IMR-90 (cell line): ENCODE results near the gene C6orf89. TPM values are rescaled to one million over a fixed set of nuclear protein-coding genes. Genes with fewer than 3 reads are reported as not detected.

Experiments used
- ATAC-seq: fragments of 200-7000 bp; cut with Tn5 transposase; 2 replicates; pipeline ENCODE4 v1.9.1; 2020; ENCODE audit warnings: low read depth, mild to moderate bottlenecking, moderate library complexity
- BruUV-seq: library from RNA; stranded (reverse); fragments of 400-500 nt; replicated peaks from 2 replicates; lab custom pipeline; 2021; lab: Mats Ljungman, UMichigan
- CTCF ChIA-PET: fragments of 300-600 bp; formaldehyde crosslinking; extraction: SDS; loops from one replicate; lab custom pipeline; 2021; ENCODE audit warnings: antibody characterized with exemption; lab: Yijun Ruan, JAX
- POLR2A ChIA-PET: fragments of 300-600 bp; sonication (Branson Sonifier 250); formaldehyde crosslinking; loops from one replicate; lab custom pipeline; 2022; ENCODE audit warnings: antibody characterized with exemption; ENCODE audit not compliant: unreplicated experiment; lab: Charles Lee
- DNase-seq: peaks from one replicate; pipeline ENCODE4 v3.0.0; 2013
- H2AFZ ChIP-seq: replicated peaks from 2 replicates; pipeline ENCODE3; 2013; ENCODE audit warnings: low read length, mild to moderate bottlenecking; ENCODE audit not compliant: poor library complexity
- H2AK5ac ChIP-seq: 2 replicates; pipeline ENCODE4 v1.6.1; 2013; ENCODE audit warnings: low read depth, low read length, inconsistent platforms
- H2AK9ac ChIP-seq: replicated peaks from 2 replicates; pipeline ENCODE3; 2013; ENCODE audit warnings: mild to moderate bottlenecking, low read depth, low read length, moderate library complexity; ENCODE audit not compliant: poor library complexity
- H2BK120ac ChIP-seq: 2 replicates; pipeline ENCODE4 v1.6.1; 2013; ENCODE audit warnings: low read depth, low read length, inconsistent platforms
- H2BK15ac ChIP-seq: 3 replicates; pipeline ENCODE4 v1.6.1; 2013; ENCODE audit warnings: low read depth, low read length, inconsistent platforms
- H2BK20ac ChIP-seq: 2 replicates; pipeline ENCODE4 v1.6.1; 2013; ENCODE audit warnings: low read depth, mild to moderate bottlenecking, inconsistent platforms, low read length, moderate library complexity
- H2BK5ac ChIP-seq: 2 replicates; pipeline ENCODE4 v1.6.1; 2013; ENCODE audit warnings: mild to moderate bottlenecking, low read depth, low read length, inconsistent platforms; ENCODE audit not compliant: poor library complexity, severe bottlenecking
- H3K14ac ChIP-seq: replicated peaks from 2 replicates; pipeline ENCODE4 v1.6.1; 2013; ENCODE audit warnings: low read depth, low read length, inconsistent platforms
- H3K18ac ChIP-seq: 2 replicates; pipeline ENCODE4 v1.6.1; 2013; ENCODE audit warnings: low read depth, low read length, control low read depth
- H3K23ac ChIP-seq: 2 replicates; pipeline ENCODE4 v1.6.1; 2013; ENCODE audit warnings: low read depth, low read length, inconsistent platforms
- H3K27ac ChIP-seq: 2 replicates; pipeline ENCODE4 v1.5.1; 2013; ENCODE audit warnings: mild to moderate bottlenecking, control low read depth, low read length; ENCODE audit not compliant: insufficient read depth
- H3K27me3 ChIP-seq: 2 replicates; pipeline ENCODE4 v1.6.1; 2013; ENCODE audit warnings: low read length; ENCODE audit not compliant: control insufficient read depth, insufficient read depth
- H3K36me3 ChIP-seq: 2 replicates; pipeline ENCODE4 v1.6.1; 2013; ENCODE audit warnings: low read length, mixed read lengths; ENCODE audit not compliant: control insufficient read depth, insufficient read depth
- H3K4ac ChIP-seq: 2 replicates; pipeline ENCODE4 v1.6.1; 2013; ENCODE audit warnings: low read depth, low read length, inconsistent platforms
- H3K4me1 ChIP-seq: 2 replicates; pipeline ENCODE4 v1.6.1; 2013; ENCODE audit warnings: low read length, mixed read lengths; ENCODE audit not compliant: control insufficient read depth, insufficient read depth
- H3K4me2 ChIP-seq: 2 replicates; pipeline ENCODE4 v1.6.1; 2013; ENCODE audit warnings: low read depth, mild to moderate bottlenecking, control low read depth, low read length, moderate library complexity
- H3K4me3 ChIP-seq: 2 replicates; pipeline ENCODE4 v1.5.1; 2013; ENCODE audit warnings: low read depth, mild to moderate bottlenecking, control low read depth, low read length, moderate library complexity; ENCODE audit not compliant: insufficient read depth
- H3K56ac ChIP-seq: 2 replicates; pipeline ENCODE4 v1.6.1; 2013; ENCODE audit warnings: low read length, inconsistent platforms; ENCODE audit not compliant: insufficient read depth; ENCODE audit errors: extremely low read depth
- H3K79me1 ChIP-seq, 2 experiments: 2 replicates each; pipeline ENCODE4 v1.6.1; 2013; ENCODE audit warnings: low read length in 2 of 2, inconsistent platforms in 1 of 2, low read depth in 1 of 2
- H3K9ac ChIP-seq: 2 replicates; pipeline ENCODE4 v1.6.1; 2013; ENCODE audit warnings: low read depth, low read length, control low read depth
- H3K9me1 ChIP-seq: 2 replicates; pipeline ENCODE4 v1.6.1; 2013; ENCODE audit warnings: low read length, inconsistent platforms; ENCODE audit not compliant: insufficient read depth
- H3K9me3 ChIP-seq: 2 replicates; pipeline ENCODE4 v1.6.1; 2013; ENCODE audit warnings: low read length; ENCODE audit not compliant: control insufficient read depth, insufficient read depth
- H4K20me1 ChIP-seq: 2 replicates; pipeline ENCODE4 v1.6.1; 2013; ENCODE audit warnings: low read length, inconsistent platforms; ENCODE audit not compliant: insufficient read depth
- H4K5ac ChIP-seq: 2 replicates; pipeline ENCODE4 v1.6.1; 2013; ENCODE audit warnings: mild to moderate bottlenecking, low read depth, low read length, control low read depth
- H4K8ac ChIP-seq, 2 experiments: 2 replicates each; pipeline ENCODE4 v1.6.1; 2013; ENCODE audit warnings: low read depth in 2 of 2, low read length in 2 of 2, control low read depth in 1 of 2, inconsistent platforms in 1 of 2
- H4K91ac ChIP-seq: 2 replicates; pipeline ENCODE4 v1.6.1; 2013; ENCODE audit warnings: low read depth, low read length, inconsistent platforms; ENCODE audit not compliant: insufficient read depth
- CHD1 ChIP-seq: IDR thresholded peaks from 2 replicates; pipeline ENCODE4 v1.6.1; 2012; ENCODE audit warnings: low read depth, low read length, improper control_type of control experiment
- RAD21 ChIP-seq: IDR thresholded peaks from 2 replicates; pipeline ENCODE4 v1.6.1; 2012; ENCODE audit warnings: low read length, improper control_type of control experiment
- SMC3 ChIP-seq: fragments of 150-350 bp; IDR thresholded peaks from 2 replicates; pipeline ENCODE4 v1.6.1; 2016; ENCODE audit warnings: low read depth, mild to moderate bottlenecking, antibody characterized with exemption, low read length, moderate library complexity
- WGBS, 2 experiments: methylation state at CpG; one replicate each; pipeline versions ENCODE4 v1.1.5 to v1.1.7; 2013; ENCODE audit warnings: missing lambda C conversion rate in 2 of 2; ENCODE audit not compliant: insufficient read length in 1 of 2; ENCODE audit errors: extremely low coverage in 2 of 2; 5-methylcytosine and 5-hydroxymethylcytosine counted together
- dilution Hi-C: fragments of 300-500 bp; cut with HindIII; formaldehyde crosslinking; loops from one replicate; pipeline ENCODE4 v1.14.3; 2018; ENCODE audit warnings: low sequenced_read_pairs; ENCODE audit not compliant: unreplicated experiment
- in situ Hi-C: fragments of 300-500 bp; cut with MboI; formaldehyde crosslinking; loops from 3 replicates; pipeline ENCODE4 v1.14.3; 2019; ENCODE audit warnings: low sequenced_read_pairs, inconsistent platforms, mixed read lengths
- intact Hi-C: fragments of 100-400 bp; cut with micrococcal nuclease; formaldehyde crosslinking; loops from 2 replicates; pipeline ENCODE4 v1.10.0; 2022
- polyA plus RNA-seq, 3 experiments: library from polyadenylated mRNA; depleted of rRNA; stranded (reverse); fragments of >200 nt; gene quantifications; 2 replicates each; pipeline ENCODE4 v1.2.3, GENCODE V29; 2012; ENCODE audit warnings: low replicate concordance in 1 of 3
- total RNA-seq: library from RNA; depleted of rRNA; stranded (reverse); fragments of >200 nt; gene quantifications from 2 replicates; pipeline ENCODE4 v1.2.3, GENCODE V29; 2012
- TF ChIP-seq, protein P1 (sequence below): conservative IDR thresholded peaks from 2 replicates; pipeline ENCODE4 v1.5.1; 2012; ENCODE audit warnings: mild to moderate bottlenecking, low read depth, low read length, improper control_type of control experiment

The C6orf89 gene
- total and polyA plus RNA-seq, 2 of the 4 experiments (the other 2 are of a cell fraction) = 30.8 to 52.3 TPM

DNA sequence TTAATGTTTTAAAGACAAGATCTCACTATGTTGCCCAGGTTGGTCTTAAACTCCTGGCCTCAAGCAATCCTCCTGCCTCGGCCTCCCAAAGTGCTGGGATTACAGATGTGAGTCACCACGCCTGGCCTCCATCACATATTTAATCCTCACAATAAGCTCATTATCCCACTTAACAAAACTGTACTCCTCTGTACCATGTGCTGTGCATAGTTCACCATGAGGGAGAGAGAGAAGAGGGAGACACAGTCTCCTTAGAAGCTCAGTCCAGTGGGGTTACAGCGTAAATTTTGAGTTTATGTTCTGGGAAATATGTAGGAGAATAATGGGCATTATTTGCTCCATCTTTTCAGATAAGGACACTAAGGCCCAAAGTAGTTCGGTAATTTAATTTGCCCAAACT lies 38.6 kb upstream of the C6orf89 start:
- ChIA-PET POLR2A (interaction anchor here (0.5 kb wide), 1 partner anchor 325 kb away, joined by 7 read pairs; no protein-coding TSS in a partner anchor), CTCF (no interaction called here)
- Histone ChIP-seq H4K8ac (no peak overlapping the region), H3K18ac (no peak overlapping the region), H2BK5ac (no peak overlapping the region), H3K36me3 (no peaks in the 10 kb centered on the region), H3K9ac (no peak overlapping the region), H3K4me1 (peaks cover 2% of the 10 kb centered on the region; the same call in 1 of the 2 replicates), H4K5ac (no peak overlapping the region), H3K79me1 (no peaks in the 10 kb centered on the region), H3K4ac (no peak overlapping the region), H2AK9ac (no peak overlapping the region), H3K9me1 (peaks cover 2% of the 10 kb centered on the region), H2BK15ac (no peak overlapping the region), H3K27me3 (peaks cover 6% of the 10 kb centered on the region), H3K23ac (no peak overlapping the region), H3K56ac (no peak overlapping the region), H3K9me3 (peaks cover 3% of the 10 kb centered on the region), H4K91ac (no peak overlapping the region), H2AK5ac (no peak overlapping the region), H3K27ac (no peak overlapping the region), H3K14ac (no peak overlapping the region), H2AFZ (no peak overlapping the region), H2BK120ac (no peak overlapping the region), H3K4me2 (no peak overlapping the region), H2BK20ac (no peak overlapping the region), H3K4me3 (no peak overlapping the region), H4K20me1 (no peaks in the 10 kb centered on the region)
- no TSS peak for BruUV-seq
- dilution Hi-C loops (no loop called here), intact Hi-C loops (no loop called here), in situ Hi-C loops (no loop called here)
- no peak for TF ChIP-seq CHD1
- no peak for TF ChIP-seq RAD21
- TF ChIP-seq SMC3 = no peak
- TF ChIP-seq, protein P1, sequence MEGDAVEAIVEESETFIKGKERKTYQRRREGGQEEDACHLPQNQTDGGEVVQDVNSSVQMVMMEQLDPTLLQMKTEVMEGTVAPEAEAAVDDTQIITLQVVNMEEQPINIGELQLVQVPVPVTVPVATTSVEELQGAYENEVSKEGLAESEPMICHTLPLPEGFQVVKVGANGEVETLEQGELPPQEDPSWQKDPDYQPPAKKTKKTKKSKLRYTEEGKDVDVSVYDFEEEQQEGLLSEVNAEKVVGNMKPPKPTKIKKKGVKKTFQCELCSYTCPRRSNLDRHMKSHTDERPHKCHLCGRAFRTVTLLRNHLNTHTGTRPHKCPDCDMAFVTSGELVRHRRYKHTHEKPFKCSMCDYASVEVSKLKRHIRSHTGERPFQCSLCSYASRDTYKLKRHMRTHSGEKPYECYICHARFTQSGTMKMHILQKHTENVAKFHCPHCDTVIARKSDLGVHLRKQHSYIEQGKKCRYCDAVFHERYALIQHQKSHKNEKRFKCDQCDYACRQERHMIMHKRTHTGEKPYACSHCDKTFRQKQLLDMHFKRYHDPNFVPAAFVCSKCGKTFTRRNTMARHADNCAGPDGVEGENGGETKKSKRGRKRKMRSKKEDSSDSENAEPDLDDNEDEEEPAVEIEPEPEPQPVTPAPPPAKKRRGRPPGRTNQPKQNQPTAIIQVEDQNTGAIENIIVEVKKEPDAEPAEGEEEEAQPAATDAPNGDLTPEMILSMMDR = no peak
- DNase-seq (no peak), ATAC-seq (no peak)
- WGBS, 2 experiments = no CpG with 5 or more reads among the region's 4 CpGs
